DMS114 treated with DMSO at 0.1 percent for 48 hours (cell line): ENCODE results near the gene LRRTM2.
"Not testable (repeated sequence)": the region's sequence is repeated elsewhere in the genome, so short reads cannot be mapped to it uniquely, and the experiment has no call there.

ENCODE experiments used
- DNase-seq: peaks from one replicate; lab custom pipeline; 2025; ENCODE audit not compliant: unreplicated experiment; lab: John Stamatoyannopoulos, UW

Gene LRRTM2

GRCh38 chr5:138841531-138841930 lies 33.6 kb downstream of the LRRTM2 start:
- no peak for DNase-seq

GRCh38 chr5:138840103-138840502 lies 35.0 kb downstream of the LRRTM2 start:
- DNase-seq, result no peak

DNA sequence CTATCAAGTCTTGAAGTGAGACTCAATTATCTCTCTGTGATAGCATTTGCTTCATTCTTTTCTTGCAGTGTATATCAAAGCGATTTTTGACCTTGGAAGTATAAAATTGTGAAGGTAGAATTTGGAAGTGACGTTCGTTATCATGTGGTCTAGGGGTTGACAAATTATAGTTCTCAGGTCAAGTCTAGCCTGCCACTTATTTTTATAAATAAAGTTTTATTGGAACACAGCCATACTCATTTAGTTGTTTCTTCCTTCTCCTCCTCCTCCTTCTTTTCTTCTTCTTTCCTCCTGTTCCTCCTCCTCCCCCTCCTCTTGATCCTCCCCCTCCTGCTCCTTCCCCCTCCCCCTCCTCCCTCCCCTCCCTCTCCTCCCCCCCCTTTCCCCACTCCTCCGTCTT lies 38.0 kb downstream of the LRRTM2 start:
- no peak for DNase-seq

GRCh38 chr5:138834853-138835252 lies 40.3 kb downstream of the LRRTM2 start:
- DNase-seq, result not testable (repeated sequence)

GRCh38 chr5:138833726-138834480 lies 41.2 kb downstream of the LRRTM2 start:
- DNase-seq, result no peak

DNA sequence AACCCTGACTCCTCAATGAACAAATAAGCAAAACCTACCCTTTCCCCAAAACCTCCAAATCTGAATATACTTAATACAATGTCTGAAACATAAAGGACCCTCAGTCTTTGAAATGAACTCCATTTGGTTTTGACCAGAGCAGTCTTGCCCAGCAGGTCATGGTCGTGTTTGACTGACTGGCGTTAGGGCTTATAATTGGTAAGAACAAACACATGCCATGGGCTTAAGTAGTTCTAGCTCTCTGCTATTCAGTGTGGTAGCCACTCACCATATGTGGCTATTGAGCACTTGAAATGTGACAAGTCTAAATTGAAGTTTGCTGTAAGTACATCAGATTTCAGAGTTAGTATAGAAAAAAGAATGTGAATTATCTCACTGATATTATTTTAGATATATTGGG lies 42.1 kb downstream of the LRRTM2 start:
- no peak for DNase-seq

GRCh38 chr5:138832218-138832617 lies 42.9 kb downstream of the LRRTM2 start:
- DNase-seq, result no peak

GRCh38 chr5:138831703-138832102 lies 43.4 kb downstream of the LRRTM2 start:
- no peak for DNase-seq

GRCh38 chr5:138829341-138829740 lies 45.8 kb downstream of the LRRTM2 start:
- DNase-seq, result no peak

- no peak for DNase-seq
Measured at GRCh38 chr5:138828556-138828955, 46.6 kb downstream of the LRRTM2 start.

DNA sequence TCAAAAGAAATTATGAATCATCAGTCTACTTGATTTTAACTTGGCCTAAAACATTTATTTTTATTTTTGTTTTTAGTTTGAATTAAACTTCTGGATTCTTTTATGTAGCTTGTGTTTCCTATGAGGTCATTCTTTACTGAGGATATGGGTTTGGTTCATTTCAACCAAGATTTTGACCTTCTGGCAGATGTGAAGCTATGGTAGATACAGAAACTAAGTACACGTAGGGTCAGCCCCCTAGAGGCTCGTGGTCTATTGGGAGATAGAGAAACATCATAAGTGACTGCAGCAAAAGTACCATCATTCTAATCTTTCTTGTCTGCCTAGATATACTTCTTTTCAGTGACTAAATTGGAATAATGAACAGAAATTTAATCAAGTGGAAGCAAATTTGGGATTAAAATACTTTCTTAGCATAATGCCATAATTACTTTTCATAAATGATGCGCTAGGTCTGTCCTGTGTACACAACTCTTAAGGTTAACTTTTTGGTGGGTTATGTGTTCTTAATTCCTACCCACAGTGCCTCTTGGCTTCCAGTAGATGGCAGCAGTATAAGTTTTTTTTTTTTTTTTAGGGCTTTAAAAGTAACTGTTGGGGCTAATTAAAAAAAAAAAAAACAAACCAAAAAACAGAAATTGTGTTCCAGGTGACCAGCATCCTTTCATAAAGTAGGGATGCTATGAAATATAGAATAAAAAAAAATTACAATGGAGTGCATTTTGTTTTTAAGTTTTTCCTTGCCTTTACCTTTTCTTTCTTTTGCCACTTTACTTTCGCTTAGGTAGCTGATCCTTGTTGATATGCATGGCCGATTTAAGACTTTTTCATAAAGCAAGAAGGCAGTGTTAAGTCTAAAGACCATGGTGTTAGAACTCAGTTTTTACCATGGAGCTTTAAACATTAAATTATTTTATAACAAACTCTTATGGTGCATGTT lies 49.9 kb downstream of the LRRTM2 start:
- DNase-seq, result peak; percentile 49

DNA sequence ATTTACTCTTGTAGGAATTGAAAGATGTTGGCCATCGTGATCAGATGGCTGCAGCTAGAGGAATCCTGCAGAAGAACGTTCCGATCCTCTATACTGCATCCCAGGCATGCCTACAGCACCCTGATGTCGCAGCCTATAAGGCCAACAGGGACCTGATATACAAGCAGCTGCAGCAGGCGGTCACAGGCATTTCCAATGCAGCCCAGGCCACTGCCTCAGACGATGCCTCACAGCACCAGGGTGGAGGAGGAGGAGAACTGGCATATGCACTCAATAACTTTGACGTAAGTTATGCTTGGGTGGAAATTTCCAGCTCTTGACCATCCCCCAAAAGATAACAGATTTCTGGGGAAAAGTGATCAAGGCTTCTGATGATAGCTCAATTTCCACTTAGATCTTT lies 50.6 kb downstream of the LRRTM2 start:
- peak; percentile 15 for DNase-seq

- no peak for DNase-seq
Measured at GRCh38 chr5:138820695-138821094, 54.4 kb downstream of the LRRTM2 start.

DNA sequence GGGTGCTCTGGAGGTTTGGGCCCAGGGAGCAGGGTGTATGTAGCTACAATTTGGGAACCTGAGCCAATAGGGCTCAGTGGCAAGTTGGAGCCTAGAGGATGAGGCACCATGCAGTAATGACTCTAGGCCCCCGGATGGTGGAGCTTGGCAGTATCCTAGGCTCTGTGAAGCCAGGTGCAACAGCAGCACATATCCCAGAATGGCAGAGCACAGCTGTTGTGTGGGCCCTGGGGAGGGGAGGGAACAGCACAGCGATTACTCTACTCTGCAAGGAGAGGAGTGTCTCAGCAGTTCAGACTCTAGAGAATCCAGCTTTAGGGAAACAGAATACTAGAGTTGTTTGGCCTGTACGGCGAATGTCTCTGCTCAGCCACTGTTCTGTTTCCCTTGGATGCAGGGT lies 56.1 kb downstream of the LRRTM2 start:
- DNase-seq, result no peak
